MM.1S (cell line): ENCODE results near the gene SLC44A1.

ENCODE experiments used
- EZH2phosphoT487 ChIP-seq: fragments of 300-600 bp; sonication (generic); IDR thresholded peaks from 2 replicates; pipeline ENCODE4 v1.6.1; 2018; ENCODE audit warnings: antibody characterized with exemption, low read length
- TF ChIP-seq, protein P1 (sequence below): fragments of 300-600 bp; sonication (generic); IDR thresholded peaks from 2 replicates; pipeline ENCODE4 v1.5.1; 2016; ENCODE audit warnings: antibody characterized with exemption, low read length, mixed read lengths

DNA sequence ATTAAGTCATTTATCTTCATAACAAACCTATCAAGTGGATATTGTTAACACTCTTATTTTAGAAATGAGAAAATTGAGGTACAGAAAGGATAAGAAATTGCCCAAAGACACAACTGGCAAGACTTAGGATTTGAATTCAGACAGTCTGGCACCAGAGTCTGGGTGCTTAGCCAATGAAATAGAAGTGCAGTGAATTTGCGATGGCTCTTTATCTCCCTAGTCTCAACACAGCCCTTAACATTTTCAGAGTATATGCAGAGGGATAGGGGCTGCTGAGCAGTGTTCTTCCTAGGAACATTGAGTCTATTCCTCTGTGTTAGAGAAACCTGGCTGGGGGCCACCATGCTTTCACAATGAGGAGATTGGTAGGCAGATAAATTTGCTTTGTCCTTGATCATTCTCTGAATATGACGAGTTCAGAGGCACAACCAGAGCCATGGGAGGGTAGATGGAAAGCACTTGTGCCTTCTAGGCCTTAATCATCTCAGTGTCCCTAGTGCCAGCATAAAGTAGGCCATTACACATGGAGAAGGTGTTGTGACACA lies 197.2 kb downstream of the SLC44A1 start:
- TF ChIP-seq, protein P1, sequence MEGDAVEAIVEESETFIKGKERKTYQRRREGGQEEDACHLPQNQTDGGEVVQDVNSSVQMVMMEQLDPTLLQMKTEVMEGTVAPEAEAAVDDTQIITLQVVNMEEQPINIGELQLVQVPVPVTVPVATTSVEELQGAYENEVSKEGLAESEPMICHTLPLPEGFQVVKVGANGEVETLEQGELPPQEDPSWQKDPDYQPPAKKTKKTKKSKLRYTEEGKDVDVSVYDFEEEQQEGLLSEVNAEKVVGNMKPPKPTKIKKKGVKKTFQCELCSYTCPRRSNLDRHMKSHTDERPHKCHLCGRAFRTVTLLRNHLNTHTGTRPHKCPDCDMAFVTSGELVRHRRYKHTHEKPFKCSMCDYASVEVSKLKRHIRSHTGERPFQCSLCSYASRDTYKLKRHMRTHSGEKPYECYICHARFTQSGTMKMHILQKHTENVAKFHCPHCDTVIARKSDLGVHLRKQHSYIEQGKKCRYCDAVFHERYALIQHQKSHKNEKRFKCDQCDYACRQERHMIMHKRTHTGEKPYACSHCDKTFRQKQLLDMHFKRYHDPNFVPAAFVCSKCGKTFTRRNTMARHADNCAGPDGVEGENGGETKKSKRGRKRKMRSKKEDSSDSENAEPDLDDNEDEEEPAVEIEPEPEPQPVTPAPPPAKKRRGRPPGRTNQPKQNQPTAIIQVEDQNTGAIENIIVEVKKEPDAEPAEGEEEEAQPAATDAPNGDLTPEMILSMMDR = no peak
- TF ChIP-seq EZH2phosphoT487 = no peak
